ENCODE measurements around the gene ATP6V1C2.

The ATP6V1C2 gene

GRCh38 chr2:10733566-10733925, 12.1 kb downstream of the ATP6V1C2 start:
- no peak for DNase-seq (ENCODE audit: low read depth in 2 of 2)

GRCh38 chr2:10733980-10734379, 12.6 kb downstream of the ATP6V1C2 start:
- DNase-seq (ENCODE audit: low read depth in 2 of 2) = no peak

- no peak for DNase-seq (ENCODE audit: low read depth in 2 of 2)
Observed at GRCh38 chr2:10738192-10738591, 16.8 kb downstream of the ATP6V1C2 start.

- no peak for DNase-seq (ENCODE audit: low read depth in 2 of 2)
Observed at GRCh38 chr2:10740226-10740625, 18.8 kb downstream of the ATP6V1C2 start.

GRCh38 chr2:10741139-10741538, 19.7 kb downstream of the ATP6V1C2 start:
- no peak for DNase-seq (ENCODE audit: low read depth in 2 of 2)

- DNase-seq (ENCODE audit: low read depth in 2 of 2) = no peak
Observed at GRCh38 chr2:10742666-10743065, 21.2 kb downstream of the ATP6V1C2 start.

- DNase-seq (ENCODE audit: low read depth in 2 of 2) = no peak
Observed at GRCh38 chr2:10750610-10751009, 29.2 kb downstream of the ATP6V1C2 start.

GRCh38 chr2:10752236-10752635, 30.8 kb downstream of the ATP6V1C2 start:
- DNase-seq (ENCODE audit: low read depth in 2 of 2) = no peak

- DNase-seq (ENCODE audit: low read depth in 2 of 2) = no peak
Observed at GRCh38 chr2:10753156-10753555, 31.7 kb downstream of the ATP6V1C2 start.

GRCh38 chr2:10753876-10754275, 32.4 kb downstream of the ATP6V1C2 start:
- DNase-seq (ENCODE audit: low read depth in 2 of 2) = no peak

GRCh38 chr2:10755621-10756020, 34.2 kb downstream of the ATP6V1C2 start:
- no peak for DNase-seq (ENCODE audit: low read depth in 2 of 2)

GRCh38 chr2:10757814-10758286, 36.4 kb downstream of the ATP6V1C2 start:
- no peak for DNase-seq (ENCODE audit: low read depth in 2 of 2)

- DNase-seq (ENCODE audit: low read depth in 2 of 2) = no peak
Observed at GRCh38 chr2:10759151-10759714, 37.8 kb downstream of the ATP6V1C2 start.

- no peak for DNase-seq (ENCODE audit: low read depth in 2 of 2)
Observed at GRCh38 chr2:10760794-10761504, 39.5 kb downstream of the ATP6V1C2 start.

GRCh38 chr2:10761591-10761990, 40.2 kb downstream of the ATP6V1C2 start:
- no peak for DNase-seq (ENCODE audit: low read depth in 2 of 2)

- DNase-seq (ENCODE audit: low read depth in 2 of 2) = no peak
Observed at GRCh38 chr2:10762651-10763460, 41.4 kb downstream of the ATP6V1C2 start.

GRCh38 chr2:10763461-10763800, 42.0 kb downstream of the ATP6V1C2 start:
- DNase-seq (ENCODE audit: low read depth in 2 of 2) = no peak

GRCh38 chr2:10764096-10764785, 42.8 kb downstream of the ATP6V1C2 start:
- no peak for DNase-seq (ENCODE audit: low read depth in 2 of 2)

- DNase-seq (ENCODE audit: low read depth in 2 of 2) = no peak
Observed at GRCh38 chr2:10764896-10765295, 43.5 kb downstream of the ATP6V1C2 start.

GRCh38 chr2:10765461-10765860, 44.0 kb downstream of the ATP6V1C2 start:
- no peak for DNase-seq (ENCODE audit: low read depth in 2 of 2)

- DNase-seq (ENCODE audit: low read depth in 2 of 2) = no peak
Observed at GRCh38 chr2:10765914-10766313, 44.5 kb downstream of the ATP6V1C2 start.

- no peak for DNase-seq (ENCODE audit: low read depth in 2 of 2)
Observed at GRCh38 chr2:10768063-10768507, 46.7 kb downstream of the ATP6V1C2 start.

Measured in stimulated activated CD4-positive, alpha-beta T cell treated with anti-CD3 and anti-CD28 coated beads, Interleukin-1b, Interleukin-23, amount 100 ng/mL, for 4 hours (primary cell).